DND-41 (cell line): ENCODE measurements around the gene GDF11.

ENCODE experiments used
- ATAC-seq: fragments of 200-7000 bp; cut with Tn5 transposase; 3 replicates; pipeline ENCODE4 v1.9.1; 2021; ENCODE audit warnings: low read depth; ENCODE audit not compliant: insufficient read depth
- DNase-seq: peaks from one replicate; pipeline ENCODE4 v3.0.0-alpha.2; 2020
- H2AFZ ChIP-seq: 2 replicates; pipeline ENCODE4 v1.6.0; 2012; ENCODE audit warnings: low read depth, low read length
- H3K27ac ChIP-seq: 2 replicates; pipeline ENCODE4 v1.5.1; 2012; ENCODE audit warnings: low read length, inconsistent platforms
- H3K27me3 ChIP-seq: fragments of 200-600 bp; sonication (generic); 2 replicates; pipeline ENCODE4 v1.6.0; 2012; ENCODE audit warnings: low read length, mild to moderate bottlenecking, inconsistent platforms; ENCODE audit not compliant: insufficient read depth, poor library complexity
- H3K36me3 ChIP-seq: 2 replicates; pipeline ENCODE4 v1.5.1; 2012; ENCODE audit warnings: low read length, inconsistent platforms; ENCODE audit not compliant: insufficient read depth
- H3K4me1 ChIP-seq: 2 replicates; pipeline ENCODE4 v1.5.1; 2012; ENCODE audit warnings: mild to moderate bottlenecking, low read length; ENCODE audit not compliant: insufficient read depth
- H3K4me2 ChIP-seq: 2 replicates; pipeline ENCODE4 v1.6.0; 2012; ENCODE audit warnings: mild to moderate bottlenecking, moderate library complexity, low read length, inconsistent platforms; ENCODE audit not compliant: insufficient read depth
- H3K4me3 ChIP-seq, 2 experiments: fragments of 200-600 bp in 1 of 2; shearing (Covaris generic) in 1 of 2; 2 replicates each; pipeline ENCODE4 v1.5.1; 2012 to 2016; ENCODE audit warnings: inconsistent platforms in 2 of 2, low read length in 2 of 2, mild to moderate bottlenecking in 2 of 2, low read depth in 1 of 2, moderate library complexity in 1 of 2
- H3K79me2 ChIP-seq: 2 replicates; pipeline ENCODE4 v1.6.0; 2012; ENCODE audit warnings: low read length, inconsistent platforms; ENCODE audit not compliant: insufficient read depth
- H3K9ac ChIP-seq: 2 replicates; pipeline ENCODE4 v1.6.0; 2012; ENCODE audit warnings: low read depth, mild to moderate bottlenecking, inconsistent platforms, low read length, moderate library complexity
- H3K9me3 ChIP-seq: 2 replicates; pipeline ENCODE4 v1.5.1; 2012; ENCODE audit warnings: low read length, moderate library complexity, mild to moderate bottlenecking, inconsistent platforms; ENCODE audit not compliant: insufficient read depth, severe bottlenecking
- H4K20me1 ChIP-seq: 2 replicates; pipeline ENCODE4 v1.6.0; 2012; ENCODE audit warnings: low read length; ENCODE audit not compliant: insufficient read depth
- CTCF ChIP-seq: IDR thresholded peaks from 2 replicates; pipeline ENCODE4 v1.5.1; 2012; ENCODE audit warnings: borderline replicate concordance, low read length, moderate library complexity, mild to moderate bottlenecking; ENCODE audit not compliant: poor library complexity, severe bottlenecking; ENCODE audit errors: extremely low read depth
- EZH2 ChIP-seq: IDR thresholded peaks from 3 replicates; pipeline ENCODE4 v1.6.1; 2012; ENCODE audit warnings: borderline replicate concordance, low read depth, mild to moderate bottlenecking, moderate library complexity, low read length, inconsistent platforms; ENCODE audit not compliant: severe bottlenecking

The GDF11 gene

GRCh38 chr12:55712700-55713415, 30.1 kb upstream of the GDF11 start:
- Histone ChIP-seq H3K27me3 (peaks cover 19% of the 10 kb centered on the region), H3K27ac (no peak overlapping the region), H4K20me1 (no peaks in the 10 kb centered on the region), H3K79me2 (peaks cover 16% of the 10 kb centered on the region), H3K36me3 (no peaks in the 10 kb centered on the region), H3K9ac (no peak overlapping the region), H2AFZ (no peak overlapping the region), H3K9me3 (no peaks in the 10 kb centered on the region), H3K4me2 (no peak overlapping the region), H3K4me3 (no peak overlapping the region), H3K4me1 (peaks cover 26% of the 10 kb centered on the region)
- no peak for DNase-seq
- no peak for TF ChIP-seq CTCF
- no peak for TF ChIP-seq EZH2
- no peak for ATAC-seq

GRCh38 chr12:55713721-55714120, 29.2 kb upstream of the GDF11 start:
- peaks cover 10% of the 10 kb centered on the region for H3K27me3 ChIP-seq
- no peaks in the 10 kb centered on the region for H3K9me3 ChIP-seq
- H4K20me1 ChIP-seq: no peaks in the 10 kb centered on the region
- ATAC-seq: no peak
- no peak for DNase-seq
- H3K27ac ChIP-seq: no peak overlapping the region
- H3K9ac ChIP-seq: no peak overlapping the region
- H3K36me3 ChIP-seq: peaks cover 6% of the 10 kb centered on the region; the same call in 1 of the 2 replicates
- H3K4me2 ChIP-seq: no peak overlapping the region
- TF ChIP-seq EZH2 (no peak), CTCF (no peak)
- no peak overlapping the region for H2AFZ ChIP-seq
- H3K79me2 ChIP-seq: peaks cover 24% of the 10 kb centered on the region
- H3K4me1 ChIP-seq: peaks cover 31% of the 10 kb centered on the region
- H3K4me3 ChIP-seq: no peak overlapping the region

- Histone ChIP-seq H3K9me3 (no peaks in the 10 kb centered on the region), H3K9ac (peak overlapping the region; percentile 70), H3K4me1 (peaks cover 31% of the 10 kb centered on the region), H4K20me1 (no peaks in the 10 kb centered on the region), H3K4me3 (peak overlapping the region; percentile 40 to 70; a peak in 3 of 4 replicates), H3K27me3 (no peaks in the 10 kb centered on the region), H3K36me3 (peaks cover 22% of the 10 kb centered on the region), H3K27ac (peak overlapping the region; percentile 79), H3K4me2 (peak overlapping the region; percentile 97), H3K79me2 (peaks cover 24% of the 10 kb centered on the region), H2AFZ (peak overlapping the region; percentile 94)
- no peak for DNase-seq
- no peak for ATAC-seq
- TF ChIP-seq CTCF (no peak), EZH2 (no peak)
Measured at GRCh38 chr12:55715169-55715764, 27.7 kb upstream of the GDF11 start.
